Pancreas (tissue), 10 donors: ENCODE results near the gene SQSTM1. TPM values are rescaled to one million over a fixed set of nuclear protein-coding genes. Genes with fewer than 3 reads are reported as not detected.

ENCODE experiments used
- ATAC-seq, 4 donors: fragments of 200-7000 bp; cut with Tn5 transposase; one replicate each; pipeline versions ENCODE4 v1.8.0 to v1.9.1; 2020; ENCODE audit warnings: mild to moderate bottlenecking in 4 of 4, moderate library complexity in 4 of 4
- DNase-seq, 6 donors: peaks; one replicate each; pipeline ENCODE4 v3.0.0-alpha.2; 2020
- FAIRE-seq: peaks from 2 replicates; lab custom pipeline; 2012; peaks lifted over from hg19 to GRCh38; lab: Jason Lieb, UNC
- H3K27ac ChIP-seq, 4 donors: fragments of 200-600 bp; sonication (generic); 1 replicate in 3 of 4; 2 replicates in 1 of 4; pipeline versions ENCODE4 v1.5.0 to v1.8.0; 2020
- H3K27me3 ChIP-seq, 4 donors: fragments of 200-600 bp; one replicate each; pipeline ENCODE4 v1.8.0; 2021
- H3K36me3 ChIP-seq, 3 donors: fragments of 200-600 bp; sonication (generic) in 1 of 3; one replicate each; pipeline versions ENCODE4 v1.5.0 to v1.8.0; 2020 to 2021
- H3K4me1 ChIP-seq, 3 donors: fragments of 200-600 bp; one replicate each; pipeline ENCODE4 v1.8.0; 2021
- H3K4me3 ChIP-seq, 4 donors: fragments of 200-600 bp; sonication (generic) in 2 of 4; one replicate each; pipeline versions ENCODE4 v1.5.0 to v1.8.0; 2020 to 2021
- H3K9me3 ChIP-seq, 4 donors: fragments of 200-600 bp; one replicate each; pipeline ENCODE4 v1.8.0; 2021
- WGBS, 2 donors: extraction: QIAGEN DNeasy Blood & Tissue Kit; methylation state at CpG; one replicate each; pipeline ENCODE4 v1.1.7; 2013; 5-methylcytosine and 5-hydroxymethylcytosine counted together
- intact Hi-C, 3 donors: fragments of 100-400 bp; cut with DNase I; formaldehyde crosslinking; loops; one replicate each; pipeline versions ENCODE4 v1.11.1 to v1.14.2; 2022
- polyA plus RNA-seq, 2 donors: library from polyadenylated mRNA; stranded (reverse); fragments of 200-250 nt; gene quantifications; one replicate each; pipeline ENCODE4 v1.2.3, GENCODE V29; 2013
- total RNA-seq, 6 donors: library from RNA; stranded (reverse); fragmentation: NEBNext Ultra II Directional in 4 of 6; extraction: Animal tissue kit (Norgen Biotek cat#: 25700) in 4 of 6; gene quantifications; one replicate each; pipeline versions ENCODE4 v1.2.1 to v1.2.4, GENCODE V29; 2021 to 2023
- TF ChIP-seq, protein P1 (sequence below), 4 donors: fragments of 200-600 bp; sonication (generic) in 3 of 4; IDR thresholded peaks; one replicate each; pipeline versions ENCODE4 v1.5.0 to v1.8.0; 2021; ENCODE audit warnings: antibody characterized with exemption in 4 of 4
- donor health status: healthy with polysubstance abuse.
- donor health status: DM: no; HTN: no; CAD: no; lungs with moderate emphysema.
- donor health status: DM: no; HTN: no; CAD: no.
- donor health status: control.
- donor health status: control.
- donor health status: Bipolar disorder and iron deficiency.
- donor health status: DM: yes; HTN: yes; CAD: no.
- donor health status: DM: no; HTN: no; CAD: no.
- donor health status: DM: no; HTN: no; CAD: no.
- donor health status: DM: yes; HTN: yes; CAD: no.

SQSTM1 gene
- total and polyA plus RNA-seq, 8 donors = 125 to 261 (median 200) TPM

DNA sequence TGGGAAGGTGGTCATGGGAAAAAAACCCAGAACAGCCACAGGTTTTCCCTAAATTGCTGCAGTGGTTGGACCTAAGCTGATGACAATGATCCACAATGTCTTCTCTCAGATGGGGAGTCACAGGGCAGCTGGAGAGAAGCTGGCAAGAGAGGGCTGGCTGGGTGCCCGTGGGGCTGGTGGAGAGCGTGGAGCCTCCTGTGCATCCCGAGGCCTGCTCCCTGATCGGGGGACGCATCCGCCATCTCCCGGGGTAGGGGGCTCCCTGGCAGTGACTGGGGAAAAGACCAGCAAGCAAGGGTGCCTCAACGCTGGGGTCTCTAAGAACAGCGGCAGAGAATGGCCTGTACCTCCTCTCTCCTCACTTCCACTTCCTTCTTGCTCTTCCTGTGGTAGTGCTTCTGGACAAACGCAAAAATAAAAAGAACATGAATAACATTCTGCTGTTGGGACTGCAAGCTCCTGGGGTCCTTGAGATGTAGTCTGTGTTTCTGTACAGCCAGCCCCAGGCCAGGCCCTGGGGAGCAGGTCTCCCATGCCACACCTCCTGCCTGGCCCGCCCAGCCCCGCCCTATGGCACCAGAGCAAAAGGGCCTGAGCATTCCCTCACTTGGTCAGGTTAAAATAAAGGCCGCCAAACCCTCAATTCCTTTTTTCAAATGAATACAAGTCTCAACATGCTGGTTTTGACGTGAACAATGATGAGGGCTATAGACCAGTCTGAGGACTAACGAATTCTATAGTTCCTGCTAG lies 45.0 kb downstream of the SQSTM1 start:
- WGBS, 2 donors = 93 to 96% methylated on average over 15 of the region's 15 CpGs
- FAIRE-seq (no peak), DNase-seq (peak in 1 of 6 donors; percentile 47), ATAC-seq (no peak)
- TF ChIP-seq, protein P1, sequence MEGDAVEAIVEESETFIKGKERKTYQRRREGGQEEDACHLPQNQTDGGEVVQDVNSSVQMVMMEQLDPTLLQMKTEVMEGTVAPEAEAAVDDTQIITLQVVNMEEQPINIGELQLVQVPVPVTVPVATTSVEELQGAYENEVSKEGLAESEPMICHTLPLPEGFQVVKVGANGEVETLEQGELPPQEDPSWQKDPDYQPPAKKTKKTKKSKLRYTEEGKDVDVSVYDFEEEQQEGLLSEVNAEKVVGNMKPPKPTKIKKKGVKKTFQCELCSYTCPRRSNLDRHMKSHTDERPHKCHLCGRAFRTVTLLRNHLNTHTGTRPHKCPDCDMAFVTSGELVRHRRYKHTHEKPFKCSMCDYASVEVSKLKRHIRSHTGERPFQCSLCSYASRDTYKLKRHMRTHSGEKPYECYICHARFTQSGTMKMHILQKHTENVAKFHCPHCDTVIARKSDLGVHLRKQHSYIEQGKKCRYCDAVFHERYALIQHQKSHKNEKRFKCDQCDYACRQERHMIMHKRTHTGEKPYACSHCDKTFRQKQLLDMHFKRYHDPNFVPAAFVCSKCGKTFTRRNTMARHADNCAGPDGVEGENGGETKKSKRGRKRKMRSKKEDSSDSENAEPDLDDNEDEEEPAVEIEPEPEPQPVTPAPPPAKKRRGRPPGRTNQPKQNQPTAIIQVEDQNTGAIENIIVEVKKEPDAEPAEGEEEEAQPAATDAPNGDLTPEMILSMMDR (IDR thresholded peaks at IDR 0.05) = no peak
- Histone ChIP-seq H3K36me3 (peaks cover 0 to 44% (median 11%) of the 10 kb centered on the region in 3 donors), H3K4me1 (no peaks in the 10 kb centered on the region), H3K27ac (no peak overlapping the region), H3K4me3 (no peak overlapping the region), H3K27me3 (no peaks in the 10 kb centered on the region), H3K9me3 (no peaks in the 10 kb centered on the region)
- intact Hi-C loops = no loop called here

DNA sequence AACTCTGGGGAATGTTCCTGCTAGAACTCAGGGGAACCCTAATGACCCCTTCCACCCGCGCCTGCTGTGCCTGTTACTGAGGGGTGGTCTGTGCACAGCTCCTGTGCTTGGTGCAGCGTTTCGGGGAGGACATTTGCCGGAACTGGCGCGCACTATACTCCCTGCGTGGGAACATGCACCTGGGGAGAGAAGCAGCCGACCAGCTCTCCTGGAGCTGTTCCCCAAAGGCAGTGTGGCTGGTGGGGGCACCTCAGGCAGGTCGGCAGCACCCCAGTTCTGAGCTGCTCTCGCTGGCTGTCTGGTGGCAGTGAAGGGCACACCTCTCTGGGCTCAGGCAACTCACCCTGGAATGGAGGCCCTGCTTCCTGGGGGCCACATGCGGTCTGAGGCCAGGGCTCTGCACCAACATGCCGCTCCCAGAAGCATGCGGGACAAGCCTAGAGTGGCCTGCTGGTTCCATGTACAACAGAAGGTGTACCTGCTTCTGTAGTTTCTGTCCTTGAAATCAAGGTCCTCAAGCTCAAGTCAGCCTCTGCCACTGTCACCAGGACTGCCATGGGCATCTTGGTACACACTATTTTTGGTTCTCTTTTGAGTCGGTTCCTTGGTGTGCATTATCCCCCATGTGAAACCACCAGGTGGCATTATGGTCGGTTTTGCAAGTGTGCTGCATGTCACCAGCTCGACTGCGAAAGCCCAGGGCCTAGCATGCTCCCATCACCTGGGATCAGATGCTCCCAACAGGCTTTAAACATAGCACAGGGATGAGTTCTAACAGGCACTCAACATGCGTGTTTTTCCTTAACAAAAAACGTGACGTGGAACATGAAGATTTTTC lies 45.8 kb downstream of the SQSTM1 start:
- H3K9me3 ChIP-seq = no peaks in the 10 kb centered on the region
- intact Hi-C loops = no loop called here
- WGBS, 2 donors = 81 to 83% methylated on average over 21 of the region's 21 CpGs
- peak in 1 of 6 donors; percentile 45 for DNase-seq
- no peak overlapping the region for H3K4me3 ChIP-seq
- H3K4me1 ChIP-seq = no peaks in the 10 kb centered on the region
- no peak for FAIRE-seq
- H3K27me3 ChIP-seq = no peaks in the 10 kb centered on the region
- peaks cover 0 to 44% (median 11%) of the 10 kb centered on the region in 3 donors for H3K36me3 ChIP-seq
- TF ChIP-seq, protein P1 (IDR thresholded peaks at IDR 0.05) = no peak
- no peak overlapping the region for H3K27ac ChIP-seq
- peak in 1 of 4 donors; percentile 20 for ATAC-seq

DNA sequence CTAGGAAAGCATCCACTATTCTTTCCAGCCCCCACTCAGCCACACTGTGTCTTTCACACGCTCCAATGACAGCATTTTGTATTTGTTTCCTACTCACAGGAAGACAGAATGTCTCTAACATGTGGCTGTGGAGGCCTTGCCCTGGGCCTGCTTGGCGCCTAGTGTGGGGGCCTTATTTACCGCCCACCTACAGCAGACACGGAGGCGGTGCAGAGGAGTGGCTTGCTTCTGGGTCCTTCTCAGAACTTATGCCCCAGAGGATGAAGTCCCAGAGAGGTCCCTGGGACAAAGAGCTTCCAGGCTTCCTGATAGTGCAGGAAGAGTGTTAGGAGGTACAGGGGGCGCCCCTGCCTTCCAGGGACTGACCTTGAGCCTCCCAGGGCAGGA lies 46.4 kb downstream of the SQSTM1 start:
- H3K4me3 ChIP-seq = no peak overlapping the region
- DNase-seq (peak in 1 of 6 donors; percentile 32), FAIRE-seq (no peak), ATAC-seq (no peak)
- no peaks in the 10 kb centered on the region for H3K9me3 ChIP-seq
- H3K36me3 ChIP-seq = peaks cover 0 to 44% (median 11%) of the 10 kb centered on the region in 3 donors
- H3K27ac ChIP-seq = no peak overlapping the region
- no peaks in the 10 kb centered on the region for H3K4me1 ChIP-seq
- WGBS, 2 donors = 90 to 93% methylated on average over 6 of the region's 6 CpGs
- TF ChIP-seq, protein P1 (IDR thresholded peaks at IDR 0.05) = no peak
- no peaks in the 10 kb centered on the region for H3K27me3 ChIP-seq
- intact Hi-C loops = no loop called here

DNA sequence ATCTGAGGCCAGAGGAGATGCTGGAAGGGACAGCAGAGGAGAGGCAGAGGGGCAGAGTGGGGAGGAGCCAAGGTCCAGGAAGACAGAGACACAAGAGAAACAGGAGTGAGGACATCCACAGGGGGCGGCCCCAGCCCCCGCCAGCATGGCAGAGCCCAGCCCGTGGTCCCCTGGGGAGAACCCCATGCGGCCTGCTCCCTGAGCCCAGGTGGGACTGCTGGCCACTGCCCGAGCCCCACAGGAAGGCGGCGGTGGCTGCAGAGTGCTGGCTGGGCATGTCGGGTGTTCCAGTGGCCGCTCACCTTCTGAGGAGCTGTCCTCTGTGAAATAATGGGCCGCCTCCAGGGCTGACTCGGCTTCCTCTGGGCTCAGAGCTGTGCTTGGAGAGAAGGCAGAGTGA lies 46.8 kb downstream of the SQSTM1 start:
- intact Hi-C loops = no loop called here
- no peak overlapping the region for H3K4me3 ChIP-seq
- DNase-seq (peak in 1 of 6 donors; percentile 56), ATAC-seq (no peak), FAIRE-seq (no peak)
- no peaks in the 10 kb centered on the region for H3K27me3 ChIP-seq
- H3K9me3 ChIP-seq = no peaks in the 10 kb centered on the region
- peaks cover 0 to 47% (median 11%) of the 10 kb centered on the region in 3 donors for H3K36me3 ChIP-seq
- no peak overlapping the region for H3K27ac ChIP-seq
- H3K4me1 ChIP-seq = no peaks in the 10 kb centered on the region
- TF ChIP-seq, protein P1 (IDR thresholded peaks at IDR 0.05) = no peak
- 92 to 95% methylated on average over 11 of the region's 11 CpGs for whole genome bisulfite sequencing, 2 donors
